Erythroblast (primary cell): ENCODE results near the gene VEPH1.

Experiments used
- GATA1 ChIP-seq: IDR thresholded peaks from 2 replicates; pipeline ENCODE4 v1.6.1; 2011; ENCODE audit warnings: low read depth, mild to moderate bottlenecking, control low read depth, low read length, moderate library complexity
- POLR2A ChIP-seq: IDR thresholded peaks from 2 replicates; pipeline ENCODE4 v1.6.1; 2011; ENCODE audit warnings: mild to moderate bottlenecking, low read length

DNA sequence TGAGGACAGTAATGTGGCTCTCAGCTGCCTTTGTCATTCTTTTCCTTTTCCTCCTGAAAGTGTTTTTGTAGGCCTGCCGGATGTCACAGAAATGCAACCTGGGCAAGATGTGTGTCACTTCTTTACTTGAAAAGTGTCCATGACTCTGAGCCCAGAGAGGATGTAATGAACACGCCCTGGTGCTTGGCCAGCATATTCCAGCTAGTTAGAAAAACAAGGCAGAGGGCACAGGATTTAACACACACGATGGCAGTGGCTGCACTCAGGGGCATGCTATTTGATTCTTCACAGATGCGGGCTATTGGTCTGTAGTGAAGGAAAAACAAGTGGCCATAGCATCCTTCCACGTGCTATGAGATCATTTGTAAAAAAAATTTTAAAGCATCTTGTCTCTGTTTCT lies 96.8 kb downstream of the VEPH1 start:
- TF ChIP-seq POLR2A (no peak), GATA1 (no peak)
